B cell (primary cell): ENCODE results near the gene GPR33. TPM values are rescaled to one million over a fixed set of nuclear protein-coding genes. Genes with fewer than 3 reads are reported as not detected.

Experiments
- ATAC-seq: fragments of 200-7000 bp; cut with Tn5 transposase; one replicate; pipeline ENCODE4 v1.10.0; 2021; ENCODE audit warnings: low read depth, mild to moderate bottlenecking, moderate number of reproducible peaks, moderate library complexity
- CTCF ChIA-PET: fragments of 350-600 bp; sonication (Branson Sonifier 250); formaldehyde crosslinking; loops from one replicate; lab custom pipeline; 2021; ENCODE audit warnings: antibody characterized with exemption, inconsistent platforms; lab: Charles Lee
- POLR2A ChIA-PET: fragments of 350-600 bp; sonication (Branson Sonifier 250); formaldehyde crosslinking; loops from one replicate; lab custom pipeline; 2021; ENCODE audit warnings: antibody characterized with exemption; lab: Charles Lee
- DNase-seq: peaks from one replicate; pipeline ENCODE4 v3.0.0; 2013
- H2AFZ ChIP-seq: 2 replicates; pipeline ENCODE4 v1.6.1; 2012; ENCODE audit warnings: mild to moderate bottlenecking, low read depth, low read length; ENCODE audit not compliant: insufficient read depth, poor library complexity, severe bottlenecking
- H3K27ac ChIP-seq, 2 donors: 1 replicate in 1 of 2; 2 replicates in 1 of 2; pipeline ENCODE4 v1.5.1; 2012 to 2013; ENCODE audit warnings: low read length in 2 of 2, mild to moderate bottlenecking in 2 of 2, moderate library complexity in 1 of 2
- H3K27me3 ChIP-seq, 4 experiments: fragments of 200-600 bp in 1 of 4; sonication (generic) in 1 of 4; replicated peaks in 1 of 4; 1 replicate in 2 of 4; 2 replicates in 2 of 4; pipeline versions ENCODE4 v1.6.1 to v1.7.0; 2013 to 2016; ENCODE audit warnings: low read length in 3 of 4, mild to moderate bottlenecking in 2 of 4, mixed read lengths in 1 of 4, moderate library complexity in 1 of 4; ENCODE audit not compliant: insufficient read depth in 4 of 4, control insufficient read depth in 3 of 4; ENCODE audit errors: control extremely low read depth in 1 of 4
- H3K36me3 ChIP-seq, 2 experiments: replicated peaks in 1 of 2; 1 replicate in 1 of 2; 2 replicates in 1 of 2; pipeline versions ENCODE4 v1.6.1 to v1.7.1; 2013; ENCODE audit warnings: low read length in 1 of 2; ENCODE audit not compliant: insufficient read depth in 2 of 2, control insufficient read depth in 1 of 2; ENCODE audit errors: control extremely low read depth in 1 of 2, extremely low read depth in 1 of 2
- H3K4me1 ChIP-seq, 2 donors: fragments of 200-600 bp in 1 of 2; sonication (generic) in 1 of 2; 1 replicate in 1 of 2; 2 replicates in 1 of 2; pipeline versions ENCODE4 v1.5.1 to v1.6.1; 2013 to 2017; ENCODE audit warnings: low read length in 2 of 2; ENCODE audit not compliant: control insufficient read depth in 2 of 2, insufficient read depth in 2 of 2
- H3K4me2 ChIP-seq: replicated peaks from 2 replicates; pipeline ENCODE3; 2012; ENCODE audit warnings: mild to moderate bottlenecking, low read depth, low read length; ENCODE audit not compliant: poor library complexity, severe bottlenecking
- H3K4me3 ChIP-seq, 5 experiments: fragments of 200-600 bp in 1 of 5; sonication (generic) in 1 of 5; 1 replicate in 3 of 5; 2 replicates in 2 of 5; pipeline versions ENCODE4 v1.5.1 to v1.7.0; 2011 to 2016; ENCODE audit warnings: low read length in 4 of 5, mild to moderate bottlenecking in 4 of 5, low read depth in 2 of 5, control low read depth in 1 of 5, moderate library complexity in 1 of 5; ENCODE audit not compliant: insufficient read depth in 1 of 5; ENCODE audit errors: control extremely low read depth in 1 of 5, extremely low read depth in 1 of 5
- H3K79me2 ChIP-seq: fragments of 200-600 bp; sonication (generic); one replicate; pipeline ENCODE4 v1.6.0; 2016; ENCODE audit warnings: low read length; ENCODE audit not compliant: control insufficient read depth, insufficient read depth
- H3K9ac ChIP-seq: fragments of 200-600 bp; sonication (generic); 2 replicates; pipeline ENCODE4 v1.6.1; 2017; ENCODE audit warnings: mild to moderate bottlenecking, low read length, moderate library complexity
- H3K9me3 ChIP-seq, 3 donors: one replicate each; pipeline versions ENCODE4 v1.6.1 to v1.7.1; 2013; ENCODE audit warnings: low read length in 2 of 3; ENCODE audit not compliant: control insufficient read depth in 2 of 3, insufficient read depth in 1 of 3; ENCODE audit errors: control extremely low read depth in 1 of 3
- H4K20me1 ChIP-seq: 2 replicates; pipeline ENCODE4 v1.6.0; 2012; ENCODE audit warnings: mild to moderate bottlenecking, low read length; ENCODE audit not compliant: insufficient read depth, control insufficient read depth, poor library complexity, severe bottlenecking
- H3K27ac Mint-ChIP-seq: one replicate; pipeline ENCODE4 v1.8.0; 2021; ENCODE audit warnings: mixed read lengths
- H3K27me3 Mint-ChIP-seq: one replicate; pipeline ENCODE4 v1.8.0; 2021; ENCODE audit warnings: mixed read lengths
- H3K4me1 Mint-ChIP-seq: one replicate; pipeline ENCODE4 v1.8.0; 2021; ENCODE audit warnings: mixed read lengths
- H3K4me3 Mint-ChIP-seq: one replicate; pipeline ENCODE4 v1.8.0; 2021; ENCODE audit warnings: mixed read lengths
- H3K9me3 Mint-ChIP-seq: one replicate; pipeline ENCODE4 v1.8.0; 2022; ENCODE audit warnings: mixed read lengths; ENCODE audit not compliant: insufficient read depth
- CTCF ChIP-seq: fragments of 200-600 bp; IDR thresholded peaks from one replicate; pipeline ENCODE4 v1.8.0; 2022; ENCODE audit warnings: antibody characterized with exemption, mild to moderate bottlenecking
- EZH2 ChIP-seq: IDR thresholded peaks from 2 replicates; pipeline ENCODE4 v1.6.1; 2012; ENCODE audit warnings: borderline replicate concordance, low read depth, mild to moderate bottlenecking, moderate library complexity, low read length; ENCODE audit not compliant: insufficient read depth, poor library complexity, severe bottlenecking
- WGBS: methylation state at CpG from one replicate; pipeline ENCODE4 v1.1.5; 2013; ENCODE audit warnings: missing lambda C conversion rate; ENCODE audit not compliant: insufficient coverage; 5-methylcytosine and 5-hydroxymethylcytosine counted together
- intact Hi-C: fragments of 100-400 bp; cut with micrococcal nuclease; formaldehyde crosslinking; loops from one replicate; pipeline ENCODE4 v1.10.0; 2022
- polyA minus RNA-seq: library from RNA; depleted of rRNA, polyadenylated mRNA; stranded (reverse); fragments of >200 nt; gene quantifications from 2 replicates; pipeline ENCODE4 v1.2.3, GENCODE V29; 2012
- polyA plus RNA-seq: library from polyadenylated mRNA; depleted of rRNA; stranded (reverse); fragments of >200 nt; gene quantifications from 2 replicates; pipeline ENCODE4 v1.2.3, GENCODE V29; 2012
- total RNA-seq, 2 donors: library from RNA; stranded (reverse); fragments of 120-200 nt in 1 of 2; gene quantifications; 1 replicate in 1 of 2; 2 replicates in 1 of 2; pipeline versions ENCODE4 v1.2.3 to v1.2.4, GENCODE V29; 2013 to 2022

The GPR33 gene
- total RNA-seq (not detected in 2 replicates), polyA plus RNA-seq (not detected in 2 replicates), polyA minus RNA-seq (not detected in 2 replicates)
- total RNA-seq (2013) = 0.07 TPM

- CTCF ChIA-PET = interaction anchor here (1.4 kb wide), 1 partner anchor 17 kb away, joined by 4 read pairs; no protein-coding TSS in a partner anchor
- TF ChIP-seq CTCF = no peak
- TF ChIP-seq EZH2 = no peak
- Histone ChIP-seq H3K9ac (no peak within 1 kb of the TSS), H4K20me1 (no peaks in the 10 kb centered on the region), H3K9me3 (peaks cover 0 to 9% (median 0%) of the 10 kb centered on the region in 3 donors), H3K79me2 (no peaks in the 10 kb centered on the region), H3K27me3 (no peaks in the 10 kb centered on the region), H3K36me3 (no peaks in the 10 kb centered on the region), H3K4me1 (peaks cover 43 to 46% of the 10 kb centered on the region in 2 donors), H3K4me2 (peak within 1 kb of the TSS; percentile 16), H3K4me3 (no peak within 1 kb of the TSS), H3K27ac (no peak within 1 kb of the TSS), H2AFZ (no peak within 1 kb of the TSS)
- 0% methylated on average over 1 of the region's 1 CpG for WGBS
- Mint-ChIP-seq H3K9me3 (peaks cover 2% of the 10 kb centered on the region), H3K27me3 (no peaks in the 10 kb centered on the region), H3K27ac (peak within 1 kb of the TSS; percentile 52), H3K4me3 (peak within 1 kb of the TSS; percentile 4), H3K4me1 (peaks cover 53% of the 10 kb centered on the region)
- POLR2A ChIA-PET = no interaction called here
- ATAC-seq (peak; percentile 7), DNase-seq (peak; percentile 31)
- intact Hi-C loops = no loop called here
Observed at GRCh38 chr14:31487886-31488285, at the start of gene GPR33. TSS of gene GPR33 (minus strand) at chr14:31488039. CDS start at chr14:31483965, 4,074 bp downstream.

GRCh38 chr14:31536201-31536960, 48.5 kb upstream of the GPR33 start:
- ATAC-seq (no peak), DNase-seq (no peak)
- no peak overlapping the region for H3K9ac ChIP-seq
- no peaks in the 10 kb centered on the region for H3K36me3 ChIP-seq
- H3K4me1 ChIP-seq = no peaks in the 10 kb centered on the region
- TF ChIP-seq EZH2 (no peak), CTCF (no peak)
- no peak overlapping the region for H3K4me3 ChIP-seq
- H3K9me3 Mint-ChIP-seq = no peaks in the 10 kb centered on the region
- H3K79me2 ChIP-seq = no peaks in the 10 kb centered on the region
- intact Hi-C loops = no loop called here
- POLR2A ChIA-PET = no interaction called here
- no peaks in the 10 kb centered on the region for H3K9me3 ChIP-seq
- H3K27ac Mint-ChIP-seq = no peak overlapping the region
- peaks cover 8% of the 10 kb centered on the region for H3K27me3 Mint-ChIP-seq
- WGBS = no CpG with 5 or more reads among the region's 5 CpGs
- no peaks in the 10 kb centered on the region for H4K20me1 ChIP-seq
- no peaks in the 10 kb centered on the region for H3K27me3 ChIP-seq
- H3K27ac ChIP-seq = no peak overlapping the region
- no peak overlapping the region for H3K4me3 Mint-ChIP-seq
- CTCF ChIA-PET = no interaction called here
- H3K4me1 Mint-ChIP-seq = no peaks in the 10 kb centered on the region
- H3K4me2 ChIP-seq = no peak overlapping the region
- no peak overlapping the region for H2AFZ ChIP-seq
